Endothelial cell of umbilical vein (primary cell): ENCODE results near the gene ALPL. TPM values are rescaled to one million over a fixed set of nuclear protein-coding genes. Genes with fewer than 3 reads are reported as not detected.

Experiments
- BruUV-seq: library from RNA; stranded (reverse); fragments of 400-500 nt; replicated peaks from 2 replicates; lab custom pipeline; 2021; lab: Mats Ljungman, UMichigan
- CTCF ChIA-PET: fragments of 300-600, 350-600 bp; sonication (Branson Sonifier 250); formaldehyde crosslinking; loops from one replicate; lab custom pipeline; 2021; ENCODE audit warnings: antibody characterized with exemption, inconsistent platforms; lab: Charles Lee
- POLR2A ChIA-PET: fragments of 300-600, 350-600 bp; sonication (Branson Sonifier 250); formaldehyde crosslinking; loops from one replicate; lab custom pipeline; 2021; ENCODE audit warnings: antibody characterized with exemption, inconsistent platforms; lab: Charles Lee
- DNase-seq: peaks from one replicate; pipeline ENCODE4 v3.0.0-alpha.2; 2011; ENCODE audit warnings: low read depth, low spot score
- FAIRE-seq: peaks from 2 replicates; lab custom pipeline; 2011; peaks lifted over from hg19 to GRCh38; lab: Jason Lieb, UNC
- H2AFZ ChIP-seq: 2 replicates; pipeline ENCODE4 v1.6.0; 2012; ENCODE audit warnings: low read depth, low read length, control low read depth, inconsistent platforms
- H3K27ac ChIP-seq: 2 replicates; pipeline ENCODE4 v1.5.1; 2011; ENCODE audit warnings: low read depth, mild to moderate bottlenecking, control low read depth, low read length, moderate library complexity; ENCODE audit not compliant: insufficient read depth
- H3K27me3 ChIP-seq, 2 experiments: 2 replicates each; pipeline versions ENCODE4 v1.6.0 to v1.6.1; 2011; ENCODE audit warnings: low read length in 2 of 2, mixed read lengths in 1 of 2; ENCODE audit not compliant: control insufficient read depth in 2 of 2, insufficient read depth in 2 of 2
- H3K36me3 ChIP-seq, 2 experiments: 2 replicates in 1 of 2; 3 replicates in 1 of 2; pipeline ENCODE4 v1.5.1; 2011; ENCODE audit warnings: low read length in 2 of 2, mild to moderate bottlenecking in 1 of 2, moderate library complexity in 1 of 2; ENCODE audit not compliant: control insufficient read depth in 2 of 2, insufficient read depth in 2 of 2; ENCODE audit errors: extremely low read depth in 1 of 2
- H3K4me1 ChIP-seq: 3 replicates; pipeline ENCODE4 v1.5.1; 2011; ENCODE audit warnings: mild to moderate bottlenecking, low read length; ENCODE audit not compliant: control insufficient read depth, insufficient read depth; ENCODE audit errors: extremely low read depth
- H3K4me2 ChIP-seq: 2 replicates; pipeline ENCODE4 v1.6.1; 2011; ENCODE audit warnings: low read length, control low read depth, mixed read lengths; ENCODE audit not compliant: insufficient read depth
- H3K4me3 ChIP-seq, 3 experiments: fragments of 200-600 bp in 1 of 3; sonication (generic), shearing (Covaris generic) in 1 of 3; replicated peaks in 1 of 3; 2 replicates each; pipeline ENCODE4 v1.5.1; 2011 to 2016; ENCODE audit warnings: control low read depth in 3 of 3, low read length in 3 of 3, mild to moderate bottlenecking in 2 of 3, inconsistent platforms in 1 of 3, low read depth in 1 of 3, moderate library complexity in 1 of 3; ENCODE audit not compliant: insufficient read depth in 1 of 3
- H3K79me2 ChIP-seq: 2 replicates; pipeline ENCODE4 v1.6.0; 2012; ENCODE audit warnings: low read length, inconsistent platforms; ENCODE audit not compliant: control insufficient read depth, insufficient read depth
- H3K9ac ChIP-seq: replicated peaks from 2 replicates; pipeline ENCODE3; 2011; ENCODE audit warnings: low read length, control low read depth; ENCODE audit not compliant: insufficient read depth; ENCODE audit errors: extremely low read depth
- H3K9me1 ChIP-seq: replicated peaks from 3 replicates; pipeline ENCODE4 v1.6.0; 2011; ENCODE audit warnings: mild to moderate bottlenecking, low read length; ENCODE audit not compliant: control insufficient read depth, insufficient read depth; ENCODE audit errors: extremely low read depth
- H3K9me3 ChIP-seq: replicated peaks from 2 replicates; pipeline ENCODE4 v1.5.1; 2012; ENCODE audit warnings: low read length, inconsistent platforms; ENCODE audit not compliant: control insufficient read depth, insufficient read depth
- H4K20me1 ChIP-seq: replicated peaks from 2 replicates; pipeline ENCODE3; 2011; ENCODE audit warnings: mild to moderate bottlenecking, low read length; ENCODE audit not compliant: control insufficient read depth, insufficient read depth; ENCODE audit errors: extremely low read depth
- FOS ChIP-seq: IDR thresholded peaks from 2 replicates; pipeline ENCODE4 v1.6.1; 2011; ENCODE audit warnings: mild to moderate bottlenecking, low read length, moderate library complexity, borderline replicate concordance; ENCODE audit not compliant: insufficient read depth
- JUN ChIP-seq: IDR thresholded peaks from 2 replicates; pipeline ENCODE4 v1.6.1; 2011; ENCODE audit warnings: borderline replicate concordance, low read depth; ENCODE audit not compliant: insufficient read length, insufficient read depth
- POLR2A ChIP-seq: IDR thresholded peaks from 2 replicates; pipeline ENCODE4 v1.6.1; 2012; ENCODE audit warnings: low read depth, mild to moderate bottlenecking, control low read depth, low read length
- POLR2AphosphoS5 ChIP-seq: IDR thresholded peaks from 2 replicates; pipeline ENCODE4 v1.6.1; 2012; ENCODE audit warnings: low read depth, mild to moderate bottlenecking, control low read depth, low read length, moderate library complexity; ENCODE audit not compliant: insufficient read depth
- dilution Hi-C: fragments of 300-500 bp; cut with MboI; formaldehyde crosslinking; loops from one replicate; pipeline ENCODE4 v1.15.0; 2019; ENCODE audit warnings: low sequenced_read_pairs; ENCODE audit not compliant: extremely low pct_ligation_motif_present
- intact Hi-C: fragments of 100-400 bp; cut with micrococcal nuclease; formaldehyde crosslinking; loops from one replicate; pipeline ENCODE4 v1.10.0; 2022
- polyA plus RNA-seq, 4 experiments: library from polyadenylated mRNA; depleted of rRNA in 3 of 4; stranded (reverse) in 3 of 4; unstranded in 1 of 4; fragments of >200 nt; gene quantifications; 2 replicates each; pipeline versions ENCODE4 v1.2.1 to v1.2.3, GENCODE V29; 2011 to 2012; ENCODE audit warnings: missing spikeins in 1 of 4
- total RNA-seq: library from RNA; stranded (reverse); gene quantifications from 2 replicates; pipeline ENCODE4 v1.2.3, GENCODE V29; 2021
- TF ChIP-seq, protein P1 (sequence below), 2 donors: IDR thresholded peaks; 1 replicate in 1 of 2; 2 replicates in 1 of 2; pipeline ENCODE4 v1.5.1; 2011; ENCODE audit warnings: low read length in 2 of 2, mild to moderate bottlenecking in 2 of 2, moderate library complexity in 2 of 2, control low read depth in 1 of 2, inconsistent platforms in 1 of 2, low read depth in 1 of 2; ENCODE audit not compliant: insufficient read depth in 1 of 2; ENCODE audit errors: extremely low read depth in 1 of 2
- TF ChIP-seq, protein P2 (sequence below): IDR thresholded peaks from 2 replicates; pipeline ENCODE4 v1.6.1; 2011; ENCODE audit not compliant: insufficient read depth, insufficient read length

The ALPL gene
- total and polyA plus RNA-seq, 2 donors (not counting 3 experiments of a cell fraction or from before 2014, with no cell fraction given) = 0.38 to 0.92 TPM

- BruUV-seq = no TSS peak
- no peaks in the 10 kb centered on the region for H3K9me3 ChIP-seq
- H3K9ac ChIP-seq = no peak overlapping the region
- no peaks in the 10 kb centered on the region for H3K4me1 ChIP-seq
- H3K9me1 ChIP-seq = no peaks in the 10 kb centered on the region
- H3K4me3 ChIP-seq = no peak overlapping the region
- dilution Hi-C loops = no loop called here
- no peak for DNase-seq
- H3K4me2 ChIP-seq = no peak overlapping the region
- H3K36me3 ChIP-seq = no peaks in the 10 kb centered on the region
- TF ChIP-seq POLR2A (no peak), FOS (no peak), JUN (no peak), POLR2AphosphoS5 (no peak)
- TF ChIP-seq, protein P1, sequence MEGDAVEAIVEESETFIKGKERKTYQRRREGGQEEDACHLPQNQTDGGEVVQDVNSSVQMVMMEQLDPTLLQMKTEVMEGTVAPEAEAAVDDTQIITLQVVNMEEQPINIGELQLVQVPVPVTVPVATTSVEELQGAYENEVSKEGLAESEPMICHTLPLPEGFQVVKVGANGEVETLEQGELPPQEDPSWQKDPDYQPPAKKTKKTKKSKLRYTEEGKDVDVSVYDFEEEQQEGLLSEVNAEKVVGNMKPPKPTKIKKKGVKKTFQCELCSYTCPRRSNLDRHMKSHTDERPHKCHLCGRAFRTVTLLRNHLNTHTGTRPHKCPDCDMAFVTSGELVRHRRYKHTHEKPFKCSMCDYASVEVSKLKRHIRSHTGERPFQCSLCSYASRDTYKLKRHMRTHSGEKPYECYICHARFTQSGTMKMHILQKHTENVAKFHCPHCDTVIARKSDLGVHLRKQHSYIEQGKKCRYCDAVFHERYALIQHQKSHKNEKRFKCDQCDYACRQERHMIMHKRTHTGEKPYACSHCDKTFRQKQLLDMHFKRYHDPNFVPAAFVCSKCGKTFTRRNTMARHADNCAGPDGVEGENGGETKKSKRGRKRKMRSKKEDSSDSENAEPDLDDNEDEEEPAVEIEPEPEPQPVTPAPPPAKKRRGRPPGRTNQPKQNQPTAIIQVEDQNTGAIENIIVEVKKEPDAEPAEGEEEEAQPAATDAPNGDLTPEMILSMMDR (IDR thresholded peaks at IDR 0.05; ENCODE audit: extremely low read depth in 1 of 2, insufficient read depth in 1 of 2, low read depth in 1 of 2, low read length in 2 of 2) = no peak
- TF ChIP-seq, protein P2, sequence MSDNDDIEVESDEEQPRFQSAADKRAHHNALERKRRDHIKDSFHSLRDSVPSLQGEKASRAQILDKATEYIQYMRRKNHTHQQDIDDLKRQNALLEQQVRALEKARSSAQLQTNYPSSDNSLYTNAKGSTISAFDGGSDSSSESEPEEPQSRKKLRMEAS = no peak
- intact Hi-C loops = no loop called here
- peaks cover 3 to 16% of the 10 kb centered on the region in 2 experiments for H3K27me3 ChIP-seq
- CTCF ChIA-PET = interaction anchor here (0.6 kb wide), 1 partner anchor 1362 kb away, joined by 5 read pairs; no protein-coding TSS in a partner anchor
- no peak overlapping the region for H2AFZ ChIP-seq
- no peaks in the 10 kb centered on the region for H4K20me1 ChIP-seq
- FAIRE-seq = no peak
- no peak overlapping the region for H3K27ac ChIP-seq
- POLR2A ChIA-PET = no interaction called here
- no peaks in the 10 kb centered on the region for H3K79me2 ChIP-seq
These were observed 115.6 kb downstream of the ALPL start for GRCh38 chr1:21624571-21625389.
